ENCODE data around the gene JPH3.

JPH3 gene

GRCh38 chr16:87687998-87688529 is 85.8 kb downstream of the JPH3 start:
- Histone ChIP-seq H3K36me3 (ENCODE audit: insufficient read depth, low read depth, low read length) (no peaks in the 10 kb centered on the region), H3K9ac (ENCODE audit: low read depth, low read length) (no peak overlapping the region), H3K4me1 (ENCODE audit: insufficient read depth, low read length) (no peaks in the 10 kb centered on the region), H3K4me3 (ENCODE audit: low read length) (no peak overlapping the region), H3K27ac (ENCODE audit: low read length) (no peak overlapping the region), H3K9me3 (ENCODE audit: insufficient read depth, low read depth, low read length) (no peaks in the 10 kb centered on the region), H3K27me3 (ENCODE audit: insufficient read depth, low read length) (no peaks in the 10 kb centered on the region)

- Histone ChIP-seq H3K27ac (ENCODE audit: low read length) (no peak overlapping the region), H3K9me3 (ENCODE audit: insufficient read depth, low read depth, low read length) (no peaks in the 10 kb centered on the region), H3K4me3 (ENCODE audit: low read length) (no peak overlapping the region), H3K36me3 (ENCODE audit: insufficient read depth, low read depth, low read length) (no peaks in the 10 kb centered on the region), H3K27me3 (ENCODE audit: insufficient read depth, low read length) (no peaks in the 10 kb centered on the region), H3K9ac (ENCODE audit: low read depth, low read length) (no peak overlapping the region), H3K4me1 (ENCODE audit: insufficient read depth, low read length) (no peaks in the 10 kb centered on the region)
Observed at GRCh38 chr16:87688876-87689815, 86.8 kb downstream of the JPH3 start.

GRCh38 chr16:87689956-87690465 is 87.7 kb downstream of the JPH3 start:
- no peak overlapping the region for H3K27ac ChIP-seq (ENCODE audit: low read length)
- H3K4me1 ChIP-seq (ENCODE audit: insufficient read depth, low read length): no peaks in the 10 kb centered on the region
- 0 out of 2 replicates have a peak, but pooled peaks cover 3% of the 10 kb centered on the region for H3K36me3 ChIP-seq (ENCODE audit: insufficient read depth, low read depth, low read length)
- H3K9me3 ChIP-seq (ENCODE audit: insufficient read depth, low read depth, low read length): no peaks in the 10 kb centered on the region
- H3K27me3 ChIP-seq (ENCODE audit: insufficient read depth, low read length): no peaks in the 10 kb centered on the region
- no peak overlapping the region for H3K4me3 ChIP-seq (ENCODE audit: low read length)
- no peak overlapping the region for H3K9ac ChIP-seq (ENCODE audit: low read depth, low read length)

- Histone ChIP-seq H3K27me3 (ENCODE audit: insufficient read depth, low read length) (no peaks in the 10 kb centered on the region), H3K27ac (ENCODE audit: low read length) (no peak overlapping the region), H3K4me3 (ENCODE audit: low read length) (no peak overlapping the region), H3K4me1 (ENCODE audit: insufficient read depth, low read length) (no peaks in the 10 kb centered on the region), H3K36me3 (ENCODE audit: insufficient read depth, low read depth, low read length) (peaks cover 14% of the 10 kb centered on the region), H3K9me3 (ENCODE audit: insufficient read depth, low read depth, low read length) (no peaks in the 10 kb centered on the region), H3K9ac (ENCODE audit: low read depth, low read length) (no peak overlapping the region)
Observed at GRCh38 chr16:87690911-87691685, 88.8 kb downstream of the JPH3 start.

- no peaks in the 10 kb centered on the region for H3K9me3 ChIP-seq (ENCODE audit: insufficient read depth, low read depth, low read length)
- no peak overlapping the region for H3K4me3 ChIP-seq (ENCODE audit: low read length)
- H3K27me3 ChIP-seq (ENCODE audit: insufficient read depth, low read length): no peaks in the 10 kb centered on the region
- H3K9ac ChIP-seq (ENCODE audit: low read depth, low read length): no peak overlapping the region
- H3K36me3 ChIP-seq (ENCODE audit: insufficient read depth, low read depth, low read length): peaks cover 20% of the 10 kb centered on the region
- H3K4me1 ChIP-seq (ENCODE audit: insufficient read depth, low read length): no peaks in the 10 kb centered on the region
- H3K27ac ChIP-seq (ENCODE audit: low read length): no peak overlapping the region
Observed at GRCh38 chr16:87691686-87692079, 89.4 kb downstream of the JPH3 start.

GRCh38 chr16:87692176-87692575 is 89.9 kb downstream of the JPH3 start:
- no peak overlapping the region for H3K27ac ChIP-seq (ENCODE audit: low read length)
- H3K4me3 ChIP-seq (ENCODE audit: low read length): no peak overlapping the region
- no peaks in the 10 kb centered on the region for H3K27me3 ChIP-seq (ENCODE audit: insufficient read depth, low read length)
- no peaks in the 10 kb centered on the region for H3K4me1 ChIP-seq (ENCODE audit: insufficient read depth, low read length)
- no peaks in the 10 kb centered on the region for H3K9me3 ChIP-seq (ENCODE audit: insufficient read depth, low read depth, low read length)
- H3K9ac ChIP-seq (ENCODE audit: low read depth, low read length): no peak overlapping the region
- peaks cover 23% of the 10 kb centered on the region for H3K36me3 ChIP-seq (ENCODE audit: insufficient read depth, low read depth, low read length)

- no peaks in the 10 kb centered on the region for H3K4me1 ChIP-seq (ENCODE audit: insufficient read depth, low read length)
- no peak overlapping the region for H3K4me3 ChIP-seq (ENCODE audit: low read length)
- peaks cover 28% of the 10 kb centered on the region for H3K36me3 ChIP-seq (ENCODE audit: insufficient read depth, low read depth, low read length)
- no peak overlapping the region for H3K27ac ChIP-seq (ENCODE audit: low read length)
- no peaks in the 10 kb centered on the region for H3K9me3 ChIP-seq (ENCODE audit: insufficient read depth, low read depth, low read length)
- no peak overlapping the region for H3K9ac ChIP-seq (ENCODE audit: low read depth, low read length)
- H3K27me3 ChIP-seq (ENCODE audit: insufficient read depth, low read length): no peaks in the 10 kb centered on the region
Observed at GRCh38 chr16:87692756-87693155, 90.4 kb downstream of the JPH3 start.

- Histone ChIP-seq H3K27ac (ENCODE audit: low read length) (no peak overlapping the region), H3K4me3 (ENCODE audit: low read length) (no peak overlapping the region), H3K36me3 (ENCODE audit: insufficient read depth, low read depth, low read length) (peaks cover 39% of the 10 kb centered on the region), H3K27me3 (ENCODE audit: insufficient read depth, low read length) (no peaks in the 10 kb centered on the region), H3K9ac (ENCODE audit: low read depth, low read length) (no peak overlapping the region), H3K9me3 (ENCODE audit: insufficient read depth, low read depth, low read length) (no peaks in the 10 kb centered on the region), H3K4me1 (ENCODE audit: insufficient read depth, low read length) (no peaks in the 10 kb centered on the region)
Observed at GRCh38 chr16:87693827-87694226, 91.5 kb downstream of the JPH3 start.

GRCh38 chr16:87694441-87695125 is 92.3 kb downstream of the JPH3 start:
- no peaks in the 10 kb centered on the region for H3K27me3 ChIP-seq (ENCODE audit: insufficient read depth, low read length)
- no peaks in the 10 kb centered on the region for H3K9me3 ChIP-seq (ENCODE audit: insufficient read depth, low read depth, low read length)
- no peak overlapping the region for H3K9ac ChIP-seq (ENCODE audit: low read depth, low read length)
- H3K36me3 ChIP-seq (ENCODE audit: insufficient read depth, low read depth, low read length): peaks cover 45% of the 10 kb centered on the region
- no peaks in the 10 kb centered on the region for H3K4me1 ChIP-seq (ENCODE audit: insufficient read depth, low read length)
- H3K27ac ChIP-seq (ENCODE audit: low read length): no peak overlapping the region
- no peak overlapping the region for H3K4me3 ChIP-seq (ENCODE audit: low read length)

- Histone ChIP-seq H3K36me3 (ENCODE audit: insufficient read depth, low read depth, low read length) (peaks cover 52% of the 10 kb centered on the region), H3K27ac (ENCODE audit: low read length) (no peak overlapping the region)
Observed at GRCh38 chr16:87695534-87695933, 93.2 kb downstream of the JPH3 start.

GRCh38 chr16:87696726-87697125 is 94.4 kb downstream of the JPH3 start:
- Histone ChIP-seq H3K27me3 (ENCODE audit: insufficient read depth, low read length) (no peaks in the 10 kb centered on the region), H3K9ac (ENCODE audit: low read depth, low read length) (no peak overlapping the region), H3K4me3 (ENCODE audit: low read length) (no peak overlapping the region), H3K4me1 (ENCODE audit: insufficient read depth, low read length) (no peaks in the 10 kb centered on the region), H3K36me3 (ENCODE audit: insufficient read depth, low read depth, low read length) (peaks cover 62% of the 10 kb centered on the region), H3K27ac (ENCODE audit: low read length) (no peak overlapping the region), H3K9me3 (ENCODE audit: insufficient read depth, low read depth, low read length) (no peaks in the 10 kb centered on the region)

More at GRCh38 chr16:87695534-87695933, 93.2 kb downstream of the JPH3 start:
- no peak overlapping the region for H3K9ac ChIP-seq (ENCODE audit: low read depth, low read length)
- H3K27me3 ChIP-seq (ENCODE audit: insufficient read depth, low read length): no peaks in the 10 kb centered on the region
- no peak overlapping the region for H3K4me3 ChIP-seq (ENCODE audit: low read length)
- H3K9me3 ChIP-seq (ENCODE audit: insufficient read depth, low read depth, low read length): no peaks in the 10 kb centered on the region
- H3K4me1 ChIP-seq (ENCODE audit: insufficient read depth, low read length): no peaks in the 10 kb centered on the region

All from iPS-20b (cell line).